Measurements from ENCODE around the gene ITGA11.
A peak's percentile ranks its signal among the peaks of the same experiment; 100 is the strongest.

ITGA11 gene

GRCh38 chr15:68386587-68387288, 45.2 kb downstream of the ITGA11 start:
- DNase-seq: no peak

DNA sequence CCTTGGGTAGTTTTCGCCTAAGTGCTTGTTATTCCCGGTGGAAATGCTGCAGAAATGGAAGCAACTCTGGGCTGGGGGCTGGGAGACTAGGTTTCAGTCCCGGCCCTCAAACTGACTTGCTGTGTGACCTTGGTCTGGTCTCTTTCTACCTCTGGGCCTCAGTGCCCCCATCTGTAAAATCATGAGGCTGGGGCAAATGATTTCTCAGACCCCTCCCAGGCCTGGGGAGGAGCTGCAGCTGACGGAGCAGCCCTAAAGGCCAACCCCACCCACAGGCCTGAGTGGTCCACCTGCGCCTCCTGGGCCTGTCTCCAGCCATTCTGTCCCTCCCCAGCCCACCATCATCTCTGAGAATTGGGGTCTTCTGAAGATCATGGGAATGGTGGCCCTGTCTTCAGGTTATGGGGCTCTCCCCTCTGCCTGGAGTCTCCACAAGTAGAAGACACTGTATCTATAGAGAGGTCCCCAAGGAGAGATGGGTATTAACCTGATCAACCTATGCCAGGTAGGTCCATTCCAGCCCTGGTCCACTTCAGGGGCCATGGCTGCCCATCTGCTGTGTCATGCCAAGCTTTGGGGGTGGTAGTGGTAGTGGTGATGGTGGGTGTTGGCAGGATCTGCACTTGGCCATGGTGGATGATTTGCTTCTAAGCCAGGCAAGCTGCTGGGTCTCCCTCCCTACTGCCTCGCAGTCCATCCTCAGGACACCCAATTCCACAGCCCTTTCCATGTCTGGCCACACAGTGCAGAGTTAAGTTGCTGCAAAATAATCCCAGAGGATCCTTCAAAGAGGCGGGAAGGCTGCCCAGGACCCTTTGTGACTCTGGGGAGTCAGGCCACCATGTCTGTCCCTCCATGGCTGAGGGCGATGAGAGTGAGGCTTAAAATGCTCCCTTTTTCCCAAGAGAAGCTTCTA, 46.0 kb downstream of the ITGA11 start:
- DNase-seq: no peak

- no peak for DNase-seq
Observed at GRCh38 chr15:68385240-68385561, 46.8 kb downstream of the ITGA11 start.

- no peak for DNase-seq
Observed at GRCh38 chr15:68384451-68385239, 47.3 kb downstream of the ITGA11 start.

DNA sequence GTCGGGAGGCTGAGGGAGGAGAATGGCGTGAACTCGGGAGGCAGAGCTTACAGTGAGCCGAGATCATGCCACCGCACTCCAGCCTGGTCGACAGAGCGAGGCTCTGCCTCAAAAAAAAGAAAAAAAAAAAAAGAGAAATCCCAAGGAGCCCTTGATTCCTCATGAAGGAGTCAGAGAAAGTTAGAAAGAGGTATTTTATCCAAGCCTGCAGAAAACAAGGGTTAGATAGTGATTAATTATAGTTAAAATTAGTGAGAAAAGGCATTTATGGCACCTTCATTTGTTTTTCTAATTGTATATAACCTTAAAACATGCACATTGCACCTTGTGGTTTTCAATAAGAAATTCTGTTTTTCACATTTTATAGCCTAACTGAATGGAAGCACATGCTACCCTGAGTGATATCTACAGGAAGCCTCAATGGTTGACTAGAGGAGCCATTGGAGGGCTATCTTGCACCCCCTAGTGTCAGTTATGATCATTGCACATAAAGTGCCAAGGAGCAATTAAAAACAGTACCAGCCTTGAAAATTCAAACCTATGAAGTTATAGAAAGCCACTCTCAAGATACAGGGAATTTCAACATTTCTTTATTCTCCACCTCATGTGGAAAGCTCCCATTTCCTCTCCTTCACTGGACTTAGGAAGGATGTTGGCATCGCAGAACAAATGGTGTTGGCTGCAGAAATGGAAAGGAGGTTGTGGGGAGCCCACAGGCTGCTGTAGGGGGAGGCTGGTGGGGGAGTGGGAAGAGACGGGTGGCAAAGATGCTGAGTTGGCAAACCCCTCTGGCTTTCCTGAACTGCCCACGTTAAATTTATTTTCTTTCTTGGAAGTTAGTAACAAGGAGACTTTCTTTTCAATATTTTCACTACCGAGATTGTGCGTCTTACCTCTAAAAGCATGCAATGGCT, 48.5 kb downstream of the ITGA11 start:
- DNase-seq: peak; percentile 19

DNA sequence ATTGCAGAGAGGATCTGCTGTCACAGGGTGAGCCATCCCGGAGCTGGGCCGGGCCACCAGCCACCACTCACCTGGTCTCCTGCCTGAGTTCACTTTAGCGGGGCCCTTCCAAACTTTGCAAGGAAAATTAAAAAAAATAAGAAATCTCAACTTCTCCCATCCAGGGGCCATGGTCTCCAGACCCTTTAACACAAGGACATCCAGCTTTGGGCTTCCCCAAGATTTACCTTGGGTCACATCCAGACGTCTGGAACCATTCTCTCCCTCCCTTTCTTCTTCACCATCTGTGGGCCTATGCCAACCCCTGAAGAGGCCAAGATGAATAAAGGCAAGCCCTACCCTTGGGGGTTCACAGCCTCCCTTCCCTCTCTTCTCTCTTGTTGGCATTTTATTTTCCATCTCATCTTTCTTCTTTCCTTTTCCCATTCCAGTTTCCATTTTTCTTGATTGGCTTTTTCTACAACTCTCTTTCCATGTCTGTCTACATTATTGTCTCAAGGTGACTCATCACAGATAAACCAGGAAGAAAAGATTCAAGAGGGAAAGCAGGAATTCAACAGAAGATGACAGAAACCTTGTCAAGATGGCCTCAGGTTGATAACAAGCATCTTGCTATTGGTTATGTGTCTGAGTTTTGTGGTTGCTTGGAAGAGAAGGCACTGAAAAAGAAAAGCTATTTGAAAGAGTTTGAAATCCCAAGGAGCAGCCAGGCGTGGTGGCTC, 49.5 kb downstream of the ITGA11 start:
- DNase-seq: no peak

- no peak for DNase-seq
Observed at GRCh38 chr15:68380456-68380855, 51.5 kb downstream of the ITGA11 start.

DNA sequence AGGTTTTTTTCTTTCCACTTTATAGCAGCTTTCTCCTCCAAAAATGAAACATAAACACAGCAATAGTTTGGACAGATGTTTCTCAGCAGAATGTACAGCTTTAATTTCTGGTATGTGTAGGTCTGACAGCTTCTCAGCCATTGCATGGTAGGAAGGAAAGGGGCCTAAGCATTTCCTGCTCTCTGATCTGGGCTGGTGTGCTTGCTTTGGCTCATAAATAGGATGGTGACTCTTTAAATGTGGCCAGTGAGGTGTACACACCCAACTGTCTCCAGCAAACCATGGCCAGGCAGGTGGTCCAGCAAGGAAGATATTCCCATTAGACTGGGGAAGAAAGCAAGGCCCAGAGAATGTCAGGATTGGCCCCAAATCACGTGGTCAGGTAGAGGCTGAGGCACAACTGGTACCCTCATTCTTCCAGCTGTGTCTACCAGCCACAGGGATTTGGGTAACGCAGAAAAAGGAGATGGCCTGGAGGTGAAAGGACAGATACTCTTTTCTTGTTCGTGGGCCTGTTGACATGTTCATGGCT, 52.1 kb downstream of the ITGA11 start:
- DNase-seq: no peak

- no peak for DNase-seq
Observed at GRCh38 chr15:68379058-68379758, 52.8 kb downstream of the ITGA11 start.

- no peak for DNase-seq
Observed at GRCh38 chr15:68378595-68378994, 53.4 kb downstream of the ITGA11 start.

DNA sequence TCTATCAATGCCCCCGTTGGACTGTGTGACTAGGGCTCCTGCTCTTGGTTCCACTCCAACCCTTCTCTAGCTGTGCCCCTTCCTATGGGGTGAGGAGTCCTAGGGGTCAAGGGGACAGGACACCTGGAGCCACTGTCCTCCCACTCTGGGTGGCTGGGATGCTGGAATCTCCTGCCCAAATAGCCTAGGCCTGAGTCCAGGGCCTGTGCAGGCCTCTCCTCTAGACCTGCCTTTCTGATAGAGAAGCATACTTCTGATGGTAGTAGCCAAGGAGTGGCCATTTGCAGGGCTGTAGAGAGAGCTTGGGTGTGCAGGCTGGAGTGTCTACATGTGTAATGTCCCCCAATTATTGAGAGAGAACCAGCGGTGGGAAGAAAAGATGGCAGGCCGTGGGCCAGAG, 54.2 kb downstream of the ITGA11 start:
- no peak for DNase-seq

- no peak for DNase-seq
Observed at GRCh38 chr15:68376447-68377060, 55.4 kb downstream of the ITGA11 start.

DNA sequence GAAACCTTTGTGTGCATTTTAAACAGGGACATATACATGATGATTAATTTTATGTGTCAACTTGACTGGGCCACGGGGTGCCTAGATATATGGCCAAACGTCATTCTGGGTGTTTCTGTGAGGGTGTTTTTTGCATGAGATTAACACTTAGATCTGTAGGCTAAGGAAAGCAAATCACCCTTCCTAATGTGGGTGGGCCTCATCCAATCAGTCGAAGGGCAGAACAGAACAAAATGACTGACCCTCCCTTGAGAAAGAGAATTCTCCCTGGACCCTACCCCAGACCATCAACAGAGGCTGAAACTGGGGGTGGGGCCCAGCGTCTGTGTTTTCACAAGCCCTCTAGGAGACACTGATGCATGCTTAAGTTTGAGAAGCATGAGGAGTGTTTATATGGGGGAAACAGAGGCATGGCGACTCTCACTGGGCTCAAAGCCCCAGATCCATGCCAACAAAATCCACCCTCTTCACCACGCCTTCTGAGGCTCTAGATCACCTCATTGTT, 56.2 kb downstream of the ITGA11 start:
- no peak for DNase-seq

DNA sequence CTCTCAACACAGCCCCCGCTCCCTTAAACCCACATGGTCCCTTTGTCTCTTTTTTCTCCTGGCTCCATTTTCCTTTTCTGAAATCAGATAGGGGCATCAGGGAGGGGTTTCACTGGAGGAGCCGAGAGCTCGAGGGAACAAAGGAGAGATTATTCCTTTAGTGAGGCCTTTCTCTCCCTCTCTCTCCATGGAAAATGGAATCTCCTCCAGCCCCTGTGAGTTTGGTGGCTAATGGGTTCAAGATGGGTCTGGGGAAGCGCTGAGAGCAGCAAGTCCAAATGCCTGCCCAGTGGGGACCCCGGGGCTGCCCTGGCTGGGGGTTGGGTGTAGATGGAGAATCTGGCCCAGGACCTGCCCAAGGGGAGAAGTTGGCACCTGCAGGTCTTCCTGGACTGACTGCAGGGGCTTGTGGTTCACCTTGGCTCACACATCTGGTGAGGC, 56.8 kb downstream of the ITGA11 start:
- no peak for DNase-seq

DNA sequence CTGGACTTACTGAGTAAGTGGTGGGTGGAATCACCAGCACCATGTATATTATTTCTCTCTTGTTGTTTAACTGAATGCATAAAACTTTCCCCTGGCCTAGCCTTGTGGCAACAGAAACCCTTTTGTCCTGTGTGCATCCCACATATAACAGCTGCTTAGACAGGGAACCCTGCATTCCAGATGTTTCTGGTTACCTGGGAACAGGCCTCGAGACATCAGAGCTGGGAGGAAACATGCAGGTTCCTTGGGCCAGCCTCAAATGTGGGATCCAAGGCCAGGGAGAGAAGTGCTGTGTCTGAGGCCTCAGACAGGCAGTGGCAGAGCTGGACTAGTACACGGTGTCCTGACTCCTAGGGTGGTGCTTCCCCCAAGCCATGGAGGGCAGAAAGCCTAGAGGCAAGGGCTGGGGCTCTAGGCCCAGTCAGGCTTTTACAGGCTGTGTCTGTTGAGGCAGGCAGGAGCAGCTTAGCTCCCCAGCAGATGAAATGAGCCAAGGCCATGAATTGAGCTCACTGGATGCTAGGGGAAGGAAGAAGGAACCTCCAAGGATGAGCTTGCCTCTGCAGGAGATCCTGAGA, 57.7 kb downstream of the ITGA11 start:
- no peak for DNase-seq

- no peak for DNase-seq
Observed at GRCh38 chr15:68373028-68373427, 58.9 kb downstream of the ITGA11 start.

DNA sequence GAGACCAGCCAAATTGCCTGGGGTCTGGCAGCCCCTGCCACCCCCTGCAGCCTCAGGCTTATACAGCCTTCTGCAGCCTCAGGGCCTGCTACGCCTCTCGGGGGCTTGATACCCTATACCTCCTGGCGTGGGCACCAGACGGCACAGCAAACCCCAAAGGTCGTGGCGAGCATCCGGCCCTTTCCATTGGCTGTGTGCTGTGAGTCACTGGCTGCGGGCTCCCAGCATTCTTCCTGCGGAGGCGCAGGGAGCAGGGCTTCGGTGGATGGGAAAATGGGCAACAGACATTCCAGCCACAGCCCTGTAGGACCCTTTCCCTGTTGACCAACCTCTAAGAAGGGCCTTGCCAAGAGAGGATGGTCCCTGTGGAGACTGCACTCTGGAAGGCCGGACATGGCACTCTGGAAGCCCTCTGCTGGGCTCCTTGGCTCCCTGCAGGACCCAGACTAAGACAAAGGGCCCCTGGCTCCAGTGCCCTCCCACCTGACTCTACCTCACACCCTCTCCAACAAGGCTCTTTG, 59.6 kb downstream of the ITGA11 start:
- no peak for DNase-seq

- no peak for DNase-seq
Observed at GRCh38 chr15:68371851-68372250, 60.1 kb downstream of the ITGA11 start.

- no peak for DNase-seq
Observed at GRCh38 chr15:68371160-68371559, 60.8 kb downstream of the ITGA11 start.
